K562 (cell line): ENCODE results near the gene FMO2. TPM values are rescaled to one million over a fixed set of nuclear protein-coding genes. Genes with fewer than 3 reads are reported as not detected.

Experiments used
- ATAC-seq: fragments of 200-7000 bp; cut with Tn5 transposase; 3 replicates; pipeline ENCODE4 v1.9.1; 2020; ENCODE audit warnings: moderate library complexity
- BruUV-seq: library from RNA; stranded (reverse); fragments of 400-500 nt; replicated peaks from 2 replicates; lab custom pipeline; 2021; lab: Mats Ljungman, UMichigan
- CTCF ChIA-PET: fragments of 300-600 bp; formaldehyde crosslinking; extraction: SDS; loops from one replicate; lab custom pipeline; 2021; ENCODE audit warnings: low intra/inter-chr PET ratio; lab: Yijun Ruan, JAX
- POLR2A ChIA-PET: fragments of 300-600, 350-650 bp; sonication (Branson Sonifier 250); formaldehyde crosslinking; extraction: SDS; loops from one replicate; lab custom pipeline; 2021; ENCODE audit warnings: antibody characterized with exemption, inconsistent platforms; lab: Yijun Ruan, JAX
- DNase-seq, 4 experiments: peaks; one replicate each; pipeline versions ENCODE4 v3.0.0 to v3.0.0-alpha.2; 2011 to 2018; ENCODE audit warnings: low spot score in 3 of 4, mixed read lengths in 3 of 4; ENCODE audit errors: extremely low read depth in 1 of 4
- FAIRE-seq: peaks from 2 replicates; lab custom pipeline; 2011; peaks lifted over from hg19 to GRCh38; lab: Jason Lieb, UNC
- H2AFZ ChIP-seq: 2 replicates; pipeline ENCODE4 v1.6.0; 2011; ENCODE audit warnings: low read depth, low read length, control low read depth, inconsistent platforms
- H3K27ac ChIP-seq: fragments of 200-600 bp; 3 replicates; pipeline ENCODE4 v1.8.0; 2011; ENCODE audit warnings: low read depth, mild to moderate bottlenecking, control low read depth, inconsistent platforms, low read length, moderate library complexity, mixed read lengths; ENCODE audit errors: extremely low read depth
- H3K27me3 ChIP-seq, 2 experiments: fragments of 300-600 bp in 1 of 2; 2 replicates in 1 of 2; 3 replicates in 1 of 2; pipeline versions ENCODE4 v1.6.0 to v1.8.0; 2011; ENCODE audit warnings: inconsistent platforms in 2 of 2, low read length in 2 of 2, mild to moderate bottlenecking in 1 of 2, mixed read lengths in 1 of 2, moderate library complexity in 1 of 2; ENCODE audit not compliant: control insufficient read depth in 2 of 2, insufficient read depth in 2 of 2
- H3K36me3 ChIP-seq: fragments of 300-600 bp; 3 replicates; pipeline ENCODE4 v1.8.0; 2011; ENCODE audit warnings: mild to moderate bottlenecking, low read length, inconsistent platforms; ENCODE audit not compliant: control insufficient read depth, insufficient read depth
- H3K4me1 ChIP-seq, 2 experiments: fragments of 200-600 bp in 1 of 2; replicated peaks in 1 of 2; 2 replicates in 1 of 2; 3 replicates in 1 of 2; pipeline versions ENCODE4 v1.5.1 to v1.8.0; 2011; ENCODE audit warnings: inconsistent platforms in 2 of 2, low read length in 2 of 2, mild to moderate bottlenecking in 1 of 2, mixed read lengths in 1 of 2, moderate library complexity in 1 of 2; ENCODE audit not compliant: control insufficient read depth in 2 of 2, insufficient read depth in 2 of 2
- H3K4me2 ChIP-seq: 2 replicates; pipeline ENCODE4 v1.6.1; 2011; ENCODE audit warnings: low read length, control low read depth, inconsistent platforms, mixed read lengths; ENCODE audit not compliant: insufficient read depth
- H3K4me3 ChIP-seq: fragments of 200-600 bp; sonication (generic), shearing (Covaris generic); 2 replicates; pipeline ENCODE4 v1.5.1; 2016; ENCODE audit warnings: control low read depth, inconsistent platforms
- H3K79me2 ChIP-seq: fragments of 200-600 bp; 3 replicates; pipeline ENCODE4 v1.8.0; 2011; ENCODE audit warnings: low read length, inconsistent platforms; ENCODE audit not compliant: control insufficient read depth, insufficient read depth
- H3K9ac ChIP-seq, 2 experiments: 2 replicates each; pipeline versions ENCODE4 v1.6.0 to v1.6.1; 2011; ENCODE audit warnings: low read depth in 2 of 2, low read length in 2 of 2, control low read depth in 1 of 2, inconsistent platforms in 1 of 2, mild to moderate bottlenecking in 1 of 2, mixed read lengths in 1 of 2; ENCODE audit not compliant: insufficient read depth in 1 of 2
- H3K9me1 ChIP-seq: one replicate; pipeline ENCODE4 v1.6.0; 2011; ENCODE audit warnings: inconsistent platforms, mild to moderate bottlenecking, low read length, moderate library complexity; ENCODE audit not compliant: control insufficient read depth, insufficient read depth
- H3K9me3 ChIP-seq: replicated peaks from 2 replicates; pipeline ENCODE4 v1.5.1; 2011; ENCODE audit warnings: low read depth, low read length, inconsistent platforms; ENCODE audit not compliant: control insufficient read depth, insufficient read depth
- H4K20me1 ChIP-seq: replicated peaks from 2 replicates; pipeline ENCODE4 v1.6.1; 2011; ENCODE audit warnings: low read length, inconsistent platforms, mixed read lengths; ENCODE audit not compliant: control insufficient read depth, insufficient read depth
- CBX8 ChIP-seq: fragments of 200-600 bp; sonication (generic); IDR thresholded peaks from 2 replicates; pipeline ENCODE4 v1.6.1; 2012; ENCODE audit warnings: borderline replicate concordance, mixed run types, low read depth, mild to moderate bottlenecking, moderate library complexity, mixed read lengths, low read length, control low read depth, inconsistent platforms; ENCODE audit not compliant: poor library complexity, severe bottlenecking; ENCODE audit errors: extremely low read depth
- CHD4 ChIP-seq: fragments of 200-600 bp; sonication (generic); IDR thresholded peaks from 3 replicates; pipeline ENCODE4 v1.6.1; 2012; ENCODE audit warnings: low read depth, mild to moderate bottlenecking, mixed read lengths, low read length, inconsistent platforms; ENCODE audit not compliant: insufficient read depth, insufficient replicate concordance, poor library complexity, severe bottlenecking
- CXXC5 ChIP-seq: fragments of 250-450 bp; sonication (Bioruptor Pico); IDR thresholded peaks from 2 replicates; pipeline ENCODE4 v1.8.0; 2022; ENCODE audit warnings: inconsistent platforms, mild to moderate bottlenecking, moderate library complexity
- HCFC1 ChIP-seq: IDR thresholded peaks from 2 replicates; pipeline ENCODE4 v1.6.1; 2012; ENCODE audit warnings: low read depth, low read length, improper control_type of control experiment
- HNRNPL ChIP-seq: fragments of 200-400 bp; formaldehyde crosslinking; IDR thresholded peaks from 2 replicates; pipeline ENCODE4 v1.6.1; 2017; ENCODE audit warnings: low read depth, mild to moderate bottlenecking, low read length
- MYBL2 ChIP-seq, 2 experiments: fragments of 450-650 bp in 1 of 2; sonication (generic) in 1 of 2; formaldehyde crosslinking in 1 of 2; IDR thresholded peaks; 2 replicates each; pipeline versions ENCODE4 v1.6.1 to v1.8.1; 2017 to 2022; ENCODE audit warnings: borderline replicate concordance in 1 of 2, inconsistent platforms in 1 of 2, low read depth in 1 of 2, mild to moderate bottlenecking in 1 of 2, missing genetic modification reagents in 1 of 2, moderate library complexity in 1 of 2
- MYNN ChIP-seq, 2 experiments: sonication (generic); formaldehyde crosslinking in 1 of 2; IDR thresholded peaks; 2 replicates each; pipeline versions ENCODE4 v1.5.0 to v1.6.1; 2016 to 2020; ENCODE audit warnings: antibody characterized with exemption in 1 of 2, missing genetic modification reagents in 1 of 2
- NR1H2 ChIP-seq: sonication (generic); formaldehyde crosslinking; IDR thresholded peaks from 2 replicates; pipeline ENCODE4 v1.4.0; 2020; ENCODE audit warnings: mild to moderate bottlenecking, missing genetic modification reagents
- TAL1 ChIP-seq: fragments of 450-650 bp; IDR thresholded peaks from 2 replicates; pipeline ENCODE4 v1.6.1; 2016; ENCODE audit warnings: mild to moderate bottlenecking
- TEAD4 ChIP-seq, 2 experiments: sonication (generic) in 1 of 2; formaldehyde crosslinking in 1 of 2; IDR thresholded peaks; 2 replicates each; pipeline versions ENCODE4 v1.6.1 to v1.8.0; 2012 to 2022; ENCODE audit warnings: borderline replicate concordance in 1 of 2, inconsistent platforms in 1 of 2, low read length in 1 of 2, mild to moderate bottlenecking in 1 of 2, missing genetic modification reagents in 1 of 2
- ZBTB9 ChIP-seq: fragments of 450-650 bp; formaldehyde crosslinking; IDR thresholded peaks from 2 replicates; pipeline ENCODE4 v1.4.0; 2020; ENCODE audit warnings: mild to moderate bottlenecking, moderate library complexity
- ZNF24 ChIP-seq: fragments of 450-650 bp; IDR thresholded peaks from 2 replicates; pipeline ENCODE4 v1.6.1; 2016
- ZNF586 ChIP-seq: fragments of 450-650 bp; formaldehyde crosslinking; conservative IDR thresholded peaks from 2 replicates; pipeline ENCODE4 v1.4.0; 2020; ENCODE audit warnings: mild to moderate bottlenecking, moderate library complexity
- WGBS: fragments of 100-300 bp; shearing (Covaris generic); methylation state at CpG from one replicate; pipeline ENCODE4 v1.1.6; 2016; ENCODE audit warnings: low coverage, mixed read lengths; ENCODE audit not compliant: insufficient coverage; ENCODE audit errors: missing lambda C conversion rate; 5-methylcytosine and 5-hydroxymethylcytosine counted together
- in situ Hi-C: fragments of 300-500 bp; cut with MboI; formaldehyde crosslinking; loops from 4 replicates; pipeline ENCODE4 v1.15.0; 2018; ENCODE audit warnings: inconsistent platforms, mixed read lengths
- intact Hi-C: fragments of 100-400 bp; cut with micrococcal nuclease; formaldehyde crosslinking; loops from 2 replicates; pipeline ENCODE4 v1.14.2; 2022
- polyA plus RNA-seq, 8 experiments: library from polyadenylated mRNA; depleted of rRNA in 4 of 8; stranded (reverse) in 5 of 8; unstranded in 3 of 8; fragments of >200 nt; fragmentation: Nextera tagmentation in 2 of 8; fragmentation: Illumina TruSeq in 1 of 8; extraction: Ambion mirVana in 2 of 8; extraction: Trizol in 1 of 8; gene quantifications; 2 replicates each; pipeline versions ENCODE4 v1.2.1 to v1.2.3, GENCODE V29; 2011 to 2014; ENCODE audit warnings: inconsistent platforms in 1 of 8, missing spikeins in 1 of 8
- total RNA-seq, 7 experiments: library from RNA; depleted of rRNA in 6 of 7; stranded (reverse); fragments of >200 nt in 6 of 7; fragmentation: Illumina TruSeq in 2 of 7; extraction: Trizol in 2 of 7; gene quantifications; 2 replicates each; pipeline versions ENCODE4 v1.2.1 to v1.2.3, GENCODE V29; 2011 to 2021; ENCODE audit warnings: low replicate concordance in 1 of 7
- TF ChIP-seq, protein P1 (sequence below): IDR thresholded peaks from 3 replicates; pipeline ENCODE4 v1.6.1; 2011; ENCODE audit warnings: borderline replicate concordance, mild to moderate bottlenecking, moderate library complexity; ENCODE audit not compliant: insufficient read length; ENCODE audit errors: extremely low read depth

The FMO2 gene
- total and polyA plus RNA-seq, 9 of the 15 experiments (the other 6 are each of a cell fraction or from before 2014, with no cell fraction given): not detected

- H3K4me2 ChIP-seq: no peak overlapping the region
- no peaks in the 10 kb centered on the region for H3K9me1 ChIP-seq
- in situ Hi-C loops: no loop called here
- no peaks in the 10 kb centered on the region for H4K20me1 ChIP-seq
- intact Hi-C loops: no loop called here
- H3K4me3 ChIP-seq: no peak overlapping the region
- no peaks in the 10 kb centered on the region for H3K36me3 ChIP-seq
- H2AFZ ChIP-seq: no peak overlapping the region
- H3K9ac ChIP-seq: no peak overlapping the region
- no peak overlapping the region for H3K27ac ChIP-seq
- DNase-seq (no peak), FAIRE-seq (no peak), ATAC-seq (no peak)
- H3K27me3 ChIP-seq: no peaks in the 10 kb centered on the region
- CTCF ChIA-PET: interaction anchor here (1.0 kb wide), 1 partner anchor 29 kb away, joined by 3 read pairs; no protein-coding TSS in a partner anchor
- 0% methylated on average over 1 of the region's 1 CpG for WGBS
- no peaks in the 10 kb centered on the region; the same call in 1 of the 2 replicates for H3K9me3 ChIP-seq
- POLR2A ChIA-PET: interaction anchor here (0.8 kb wide), 1 partner anchor 50 kb away, joined by 5 read pairs; no protein-coding TSS in a partner anchor
- no TSS peak for BruUV-seq
- no peaks in the 10 kb centered on the region for H3K4me1 ChIP-seq
- H3K79me2 ChIP-seq: no peaks in the 10 kb centered on the region
- TF ChIP-seq HNRNPL (no peak), CBX8 (no peak), MYNN (IDR thresholded peaks at IDR 0.05) (no peak), MYNN (CRISPR knock-in tag; IDR thresholded peaks at IDR 0.05) (no peak), HCFC1 (no peak), CHD4 (no peak), TAL1 (no peak), ZNF586 (CRISPR knock-in tag) (no peak), ZBTB9 (CRISPR knock-in tag) (no peak), CXXC5 (CRISPR knock-in tag) (no peak), NR1H2 (no peak), MYBL2 (IDR thresholded peaks at IDR 0.05; ENCODE audit: low read depth) (no peak), MYBL2 (CRISPR knock-in tag; IDR thresholded peaks at IDR 0.05; ENCODE audit: borderline replicate concordance) (no peak), TEAD4 (IDR thresholded peaks at IDR 0.05; ENCODE audit: low read length) (no peak), TEAD4 (CRISPR knock-in tag; IDR thresholded peaks at IDR 0.05; ENCODE audit: borderline replicate concordance) (no peak), ZNF24 (no peak)
- TF ChIP-seq, protein P1, sequence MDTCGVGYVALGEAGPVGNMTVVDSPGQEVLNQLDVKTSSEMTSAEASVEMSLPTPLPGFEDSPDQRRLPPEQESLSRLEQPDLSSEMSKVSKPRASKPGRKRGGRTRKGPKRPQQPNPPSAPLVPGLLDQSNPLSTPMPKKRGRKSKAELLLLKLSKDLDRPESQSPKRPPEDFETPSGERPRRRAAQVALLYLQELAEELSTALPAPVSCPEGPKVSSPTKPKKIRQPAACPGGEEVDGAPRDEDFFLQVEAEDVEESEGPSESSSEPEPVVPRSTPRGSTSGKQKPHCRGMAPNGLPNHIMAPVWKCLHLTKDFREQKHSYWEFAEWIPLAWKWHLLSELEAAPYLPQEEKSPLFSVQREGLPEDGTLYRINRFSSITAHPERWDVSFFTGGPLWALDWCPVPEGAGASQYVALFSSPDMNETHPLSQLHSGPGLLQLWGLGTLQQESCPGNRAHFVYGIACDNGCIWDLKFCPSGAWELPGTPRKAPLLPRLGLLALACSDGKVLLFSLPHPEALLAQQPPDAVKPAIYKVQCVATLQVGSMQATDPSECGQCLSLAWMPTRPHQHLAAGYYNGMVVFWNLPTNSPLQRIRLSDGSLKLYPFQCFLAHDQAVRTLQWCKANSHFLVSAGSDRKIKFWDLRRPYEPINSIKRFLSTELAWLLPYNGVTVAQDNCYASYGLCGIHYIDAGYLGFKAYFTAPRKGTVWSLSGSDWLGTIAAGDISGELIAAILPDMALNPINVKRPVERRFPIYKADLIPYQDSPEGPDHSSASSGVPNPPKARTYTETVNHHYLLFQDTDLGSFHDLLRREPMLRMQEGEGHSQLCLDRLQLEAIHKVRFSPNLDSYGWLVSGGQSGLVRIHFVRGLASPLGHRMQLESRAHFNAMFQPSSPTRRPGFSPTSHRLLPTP: no peak
These were observed 12.0 kb upstream of the FMO2 start for GRCh38 chr1:171173069-171173468.
